IPS DF 4.7 (cell line): ENCODE measurements around the gene KRT28.

Source experiments
- DNase-seq: peaks from one replicate; pipeline ENCODE4 v3.0.0-alpha.2; 2013; ENCODE audit warnings: low spot score; ENCODE audit errors: extremely low read depth

KRT28 gene

GRCh38 chr17:40799859-40800258, at the start of gene KRT28:
Gene KRT28 (minus strand): TSS chr17:40799959. CDS start chr17:40799893, 66 bp downstream.
- no peak for DNase-seq

- DNase-seq: no peak
These were observed 49.0 kb upstream of the KRT28 start for GRCh38 chr17:40848583-40849235.

GRCh38 chr17:40846515-40847144, 46.9 kb upstream of the KRT28 start:
- no peak for DNase-seq

GRCh38 chr17:40844671-40845107, 44.9 kb upstream of the KRT28 start:
- DNase-seq: no peak

- no peak for DNase-seq
These were observed 43.5 kb upstream of the KRT28 start for GRCh38 chr17:40843242-40843641.

- no peak for DNase-seq
These were observed 41.5 kb upstream of the KRT28 start for GRCh38 chr17:40841246-40841645.

- no peak for DNase-seq
These were observed 39.4 kb upstream of the KRT28 start for GRCh38 chr17:40839194-40839593.

- no peak for DNase-seq
These were observed 36.3 kb upstream of the KRT28 start for GRCh38 chr17:40836020-40836419.

- no peak for DNase-seq
These were observed 34.1 kb upstream of the KRT28 start for GRCh38 chr17:40833882-40834281.

- no peak for DNase-seq
These were observed 33.1 kb upstream of the KRT28 start for GRCh38 chr17:40832840-40833239.

- DNase-seq: no peak
These were observed 30.5 kb upstream of the KRT28 start for GRCh38 chr17:40830085-40830776.

GRCh38 chr17:40828454-40829044, 28.8 kb upstream of the KRT28 start:
- no peak for DNase-seq

- no peak for DNase-seq
These were observed 28.1 kb upstream of the KRT28 start for GRCh38 chr17:40827746-40828453.

- DNase-seq: no peak
These were observed 25.8 kb upstream of the KRT28 start for GRCh38 chr17:40825599-40825998.

GRCh38 chr17:40824015-40824832, 24.5 kb upstream of the KRT28 start:
- no peak for DNase-seq

GRCh38 chr17:40822132-40822812, 22.5 kb upstream of the KRT28 start, which contains the start of gene KRT10:
Gene KRT10 (minus strand): TSS chr17:40822614. CDS start chr17:40822585, 29 bp downstream.
- no peak for DNase-seq

GRCh38 chr17:40821536-40821935, 21.8 kb upstream of the KRT28 start:
- no peak for DNase-seq

GRCh38 chr17:40820228-40820838, 20.6 kb upstream of the KRT28 start:
- no peak for DNase-seq

- DNase-seq: no peak
These were observed 19.9 kb upstream of the KRT28 start for GRCh38 chr17:40819528-40820125.
